HG02759 (cell line): ENCODE data around the gene INPP5A.

Source experiments
- ATAC-seq: cut with Tn5 transposase; IDR thresholded peaks from one replicate; pipeline ENCODE4 v1.9.1; 2021; ENCODE audit warnings: mild to moderate bottlenecking, moderate library complexity; ENCODE audit not compliant: unreplicated experiment

Gene INPP5A

DNA sequence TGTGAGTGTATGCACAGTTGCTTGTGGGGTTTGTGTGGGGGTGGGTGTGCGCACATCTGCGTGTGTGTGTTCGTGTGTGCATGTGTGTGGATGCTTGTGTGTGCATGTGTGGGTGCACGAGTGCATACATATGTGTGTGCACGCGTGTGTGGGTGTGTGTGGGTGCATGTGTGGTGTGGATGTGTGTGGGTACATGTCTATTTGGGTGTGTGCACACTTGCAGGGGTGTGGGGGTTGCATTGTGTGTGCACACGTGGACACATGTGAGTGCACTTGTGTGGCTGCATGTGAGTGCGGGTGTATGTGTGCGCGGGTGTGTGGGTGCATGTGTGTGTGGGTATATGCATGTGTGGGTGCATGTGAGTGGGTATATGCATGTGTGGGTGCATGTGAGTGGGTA lies 174.7 kb downstream of the INPP5A start:
- ATAC-seq = no peak

DNA sequence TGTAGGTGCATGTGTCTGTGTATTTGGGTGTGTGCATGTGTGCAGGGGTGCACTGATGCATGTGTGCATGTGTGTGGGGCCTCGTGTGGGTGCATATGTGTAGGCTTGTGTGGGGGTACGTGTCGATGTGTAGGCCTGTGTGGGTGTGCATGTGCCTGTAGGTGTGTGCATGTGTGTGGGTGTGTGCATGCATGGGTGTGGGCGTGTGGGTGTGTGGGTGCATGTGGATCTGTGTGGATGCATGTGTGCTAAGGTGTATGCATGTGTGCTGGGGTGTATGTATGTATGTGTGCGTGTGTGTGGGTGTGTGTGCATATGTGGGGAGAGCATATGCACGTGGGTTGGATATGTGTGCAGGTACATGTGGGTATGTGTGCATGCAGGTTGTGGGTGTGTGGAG lies 175.2 kb downstream of the INPP5A start:
- no peak for ATAC-seq

DNA sequence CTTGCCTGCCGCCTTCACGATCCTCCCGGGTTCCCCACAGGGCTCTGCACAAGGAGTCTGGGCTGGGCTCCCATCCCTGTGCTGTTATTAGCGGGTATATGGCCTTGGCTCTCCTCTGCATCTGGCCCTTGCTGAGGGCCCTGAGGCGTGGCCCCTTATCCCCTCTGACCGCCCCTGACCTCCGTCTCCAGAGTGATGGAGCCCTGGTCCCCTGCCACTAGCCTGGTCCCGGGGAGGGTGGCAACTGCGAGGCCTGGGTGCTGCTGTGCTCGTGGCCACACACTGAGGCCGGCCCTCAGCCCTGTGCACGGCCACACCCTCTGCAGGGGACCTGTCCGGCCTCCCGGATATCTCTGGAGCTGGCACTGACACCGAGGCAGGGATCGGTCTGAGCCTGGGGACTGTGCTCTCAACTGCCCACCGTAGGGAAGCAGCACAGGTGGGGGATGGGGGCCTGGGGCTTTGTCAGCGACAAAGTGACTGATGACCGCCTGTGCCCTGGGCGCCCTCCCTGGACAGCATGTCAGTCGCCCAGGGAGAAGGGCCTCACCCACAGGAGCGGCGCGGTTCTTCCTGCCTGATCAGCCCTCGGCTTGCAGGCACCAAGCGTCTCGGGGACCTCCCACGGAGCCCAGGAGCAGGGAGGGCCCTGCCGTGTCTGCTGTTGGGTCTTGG lies 176.0 kb downstream of the INPP5A start:
- ATAC-seq = no peak

DNA sequence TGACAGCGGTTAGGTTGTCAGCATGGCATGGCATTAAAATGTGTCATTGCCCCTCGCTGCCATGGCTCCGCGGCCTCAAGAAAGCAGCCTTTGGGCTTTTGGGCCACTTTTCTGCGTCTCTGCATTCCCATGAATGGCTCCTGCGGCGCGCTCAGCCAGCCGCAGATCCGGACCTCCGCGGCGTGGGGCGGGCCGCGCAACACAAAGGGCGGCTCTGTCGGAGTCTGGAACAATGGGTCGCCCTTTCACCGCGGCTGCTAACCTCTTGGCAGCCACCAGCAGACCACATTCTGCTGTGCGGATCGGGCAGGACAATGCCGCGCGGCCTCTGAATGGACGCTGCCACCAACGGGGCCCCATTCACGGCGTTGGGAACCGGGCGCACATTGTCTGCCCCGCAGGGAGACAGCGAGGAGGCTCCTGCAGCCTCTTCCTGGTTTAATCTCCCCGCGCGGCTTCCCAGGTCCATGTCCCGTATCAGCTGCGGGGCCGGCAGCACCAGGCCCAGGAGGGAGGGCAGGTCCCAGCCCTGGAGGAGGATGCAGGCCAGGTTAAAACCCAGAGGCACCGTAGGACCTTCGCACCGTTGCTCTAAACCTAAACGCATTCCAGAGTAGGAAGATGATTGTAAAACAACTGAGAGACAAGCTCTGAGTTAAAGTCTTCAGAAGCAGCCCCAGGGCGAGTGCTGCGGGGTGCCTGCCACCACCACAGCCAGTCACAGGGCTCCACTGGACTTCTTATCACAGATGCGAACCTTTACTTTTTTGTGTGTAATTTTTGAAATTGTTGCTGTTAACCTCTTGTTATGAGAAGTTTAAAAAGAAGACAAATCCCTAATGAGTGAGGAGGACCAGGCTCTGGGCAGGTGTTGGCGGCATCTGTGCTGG lies 176.8 kb downstream of the INPP5A start:
- ATAC-seq = no peak

DNA sequence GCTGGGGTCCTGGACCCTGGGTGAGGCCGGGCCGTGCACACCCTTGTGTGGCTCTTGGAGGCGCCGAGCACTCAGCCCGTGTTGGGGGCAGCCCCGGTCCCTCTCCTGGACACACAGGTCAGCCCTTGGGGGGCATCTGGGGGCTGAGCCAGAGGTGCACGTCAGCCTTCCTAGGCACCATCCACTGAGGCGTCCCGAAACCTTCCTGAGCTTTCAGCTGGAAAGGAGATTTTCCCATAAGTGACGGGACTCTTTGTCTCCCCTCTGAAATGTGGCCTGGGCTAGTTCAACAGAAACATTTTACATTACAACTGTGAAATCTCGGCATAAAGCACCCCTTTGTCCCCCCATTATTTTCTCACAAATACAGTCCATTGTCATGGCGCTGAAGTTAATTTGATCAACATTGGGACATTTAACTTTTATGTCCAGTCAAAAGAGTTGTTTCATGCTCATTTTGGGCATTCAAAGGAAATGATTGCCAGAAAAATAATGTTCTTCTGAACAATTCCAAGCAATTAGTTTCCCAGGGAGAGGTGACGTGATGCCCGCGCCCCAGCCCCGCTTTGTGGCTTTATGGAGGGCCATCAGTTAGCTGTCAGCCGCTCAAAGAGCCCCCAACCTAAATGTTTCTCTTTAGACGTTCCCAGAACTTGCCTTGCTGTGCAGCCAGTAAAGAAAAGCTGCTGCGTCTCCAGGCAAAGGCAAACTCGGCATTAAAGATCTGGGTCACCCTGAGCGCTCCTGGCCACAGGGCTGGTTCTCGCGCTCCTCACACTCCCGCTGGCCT lies 177.6 kb downstream of the INPP5A start:
- ATAC-seq = no peak

DNA sequence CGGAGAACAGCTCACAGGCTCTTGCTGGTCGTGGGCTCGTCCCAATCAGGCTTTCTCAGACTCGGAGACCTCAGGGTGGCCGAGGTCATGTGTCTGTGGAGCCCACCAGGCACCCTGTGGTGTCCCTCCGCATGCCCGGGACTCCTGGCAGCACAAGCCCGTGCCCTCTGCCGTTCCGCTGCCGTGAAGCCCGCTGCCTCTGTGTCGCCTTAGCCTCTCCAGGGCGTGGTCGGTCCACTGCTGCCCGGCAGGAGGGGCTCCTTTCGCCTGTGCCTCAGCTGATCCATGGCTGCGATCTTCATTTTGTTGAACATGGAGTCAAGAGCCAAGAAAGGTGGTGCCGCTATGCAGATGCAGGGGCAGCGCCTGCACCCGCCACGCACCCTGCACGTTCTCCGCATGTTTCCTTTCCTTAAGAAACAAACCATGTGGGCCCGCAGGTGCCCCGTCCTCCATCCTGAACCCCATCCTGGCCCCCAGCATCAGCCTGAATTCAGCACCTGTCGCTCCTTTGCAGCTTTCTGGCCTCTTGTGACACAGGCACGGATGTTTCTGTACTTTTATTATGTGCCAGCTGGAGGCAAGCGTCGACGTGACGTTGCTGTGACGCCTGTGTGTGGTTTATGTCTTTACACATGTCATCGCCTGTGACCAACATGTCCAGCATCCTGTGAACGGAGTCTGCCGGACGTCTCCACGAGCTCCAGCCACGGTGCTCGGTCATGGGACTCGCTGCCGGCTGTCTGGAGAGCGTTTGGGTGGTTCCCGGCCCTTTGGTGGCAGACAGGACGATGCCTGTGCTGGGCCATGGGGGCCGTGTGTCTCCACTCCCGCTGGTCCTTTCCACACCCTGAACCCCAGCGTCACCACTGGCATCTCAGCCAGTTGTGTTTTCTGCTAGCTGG lies 178.4 kb downstream of the INPP5A start:
- ATAC-seq = no peak

DNA sequence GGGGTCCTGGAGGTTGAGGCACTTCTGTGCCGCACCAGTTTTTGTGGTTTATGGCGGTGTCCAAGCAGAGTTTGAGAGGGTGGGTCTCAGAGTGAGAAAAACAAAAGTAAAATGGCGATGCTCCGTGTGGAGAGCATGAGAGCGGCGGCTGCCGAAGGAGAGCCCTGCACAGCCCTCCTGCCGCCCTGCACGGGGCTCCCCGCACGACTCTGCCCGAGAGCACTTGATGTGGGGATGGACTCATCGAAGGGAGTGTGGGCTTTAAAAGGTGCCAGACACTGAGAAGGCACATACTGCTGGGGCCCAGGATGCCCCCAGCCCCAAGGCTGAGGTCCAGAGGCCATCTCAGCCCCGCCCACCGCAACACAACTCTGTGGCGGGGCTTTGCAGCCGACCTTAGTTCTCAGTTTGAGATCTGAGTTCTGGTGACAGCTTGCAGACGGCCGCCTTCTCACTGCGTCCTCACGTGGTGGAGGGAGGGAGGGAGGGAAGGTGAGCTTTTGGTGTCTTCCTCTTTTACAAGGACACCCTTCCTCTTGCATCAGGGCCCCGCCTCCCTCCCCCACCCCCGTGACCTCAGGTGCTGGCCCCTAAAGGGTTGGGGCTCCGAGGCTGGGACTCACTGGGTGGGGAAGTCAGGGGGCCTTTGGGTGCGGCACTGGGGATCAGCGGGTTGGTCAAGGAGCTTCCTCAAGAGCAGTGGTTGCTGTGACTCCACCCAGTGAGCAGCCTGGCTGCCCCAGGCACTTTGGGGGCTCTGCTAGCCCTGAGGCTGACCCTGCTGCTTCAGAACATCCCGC lies 179.3 kb downstream of the INPP5A start:
- no peak for ATAC-seq

DNA sequence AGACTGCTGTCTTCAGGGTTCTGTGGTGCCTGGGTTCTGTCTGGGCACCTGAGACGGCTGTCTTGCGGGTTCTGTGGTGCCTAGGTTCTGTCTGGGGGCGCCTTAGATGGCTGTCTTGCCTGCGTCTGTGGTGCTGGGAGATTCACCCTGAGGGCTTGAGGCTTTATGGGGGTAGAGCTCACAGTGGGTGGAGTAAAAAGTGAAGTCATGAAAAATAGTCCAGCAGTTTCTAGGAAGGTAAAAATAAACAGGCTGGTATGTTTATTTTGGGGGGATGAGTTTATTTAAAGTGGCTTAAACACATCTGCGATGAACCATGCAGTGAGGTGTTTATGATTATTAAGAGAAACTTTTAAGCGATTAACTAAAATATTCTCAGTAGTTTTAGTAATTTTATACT lies 184.1 kb downstream of the INPP5A start:
- no peak for ATAC-seq

DNA sequence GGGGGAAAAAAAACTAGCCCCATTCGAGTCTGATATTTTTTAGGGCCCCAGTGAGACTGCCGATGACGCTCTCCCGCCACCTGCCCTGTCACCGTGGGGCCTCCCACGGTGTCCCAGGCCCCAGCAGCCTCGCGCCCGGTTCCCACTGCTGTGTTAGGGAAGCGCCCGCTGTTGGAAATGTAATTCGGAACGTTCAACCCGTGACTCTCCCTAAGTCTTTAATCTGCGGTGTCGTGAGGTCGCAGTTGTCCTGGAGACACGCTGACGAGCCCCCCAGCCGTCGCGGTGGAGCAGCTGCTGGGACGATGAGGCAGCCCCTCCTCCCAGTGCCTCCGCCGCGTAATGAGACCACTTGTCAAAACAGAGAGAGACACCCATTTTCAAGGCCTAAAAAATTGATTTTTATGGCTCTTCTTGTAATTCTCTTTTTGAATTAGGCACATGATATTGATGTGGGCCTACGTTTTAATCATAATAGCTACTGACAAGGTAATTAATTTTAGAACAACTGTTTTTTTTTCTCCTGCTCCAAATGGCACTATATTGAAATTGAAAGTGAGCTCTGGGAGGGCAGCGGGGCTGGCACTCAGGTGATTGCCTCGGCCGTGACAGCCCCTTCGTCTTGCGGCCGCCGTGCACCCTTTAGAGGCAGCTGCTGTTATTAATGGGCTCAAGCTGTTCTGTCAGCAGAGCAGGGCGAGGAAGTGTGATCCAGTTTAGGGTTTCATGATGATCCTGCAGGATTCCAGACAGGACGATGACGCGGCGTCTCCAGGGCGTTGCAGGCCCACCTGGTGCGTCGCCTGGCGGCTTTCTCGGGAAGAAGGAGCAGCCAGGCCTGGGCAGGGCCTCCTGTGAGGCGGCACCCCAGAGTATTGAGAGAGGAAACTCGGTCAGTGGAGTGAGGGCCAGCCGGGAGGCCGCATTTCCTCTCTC lies 185.1 kb downstream of the INPP5A start:
- ATAC-seq = no peak

DNA sequence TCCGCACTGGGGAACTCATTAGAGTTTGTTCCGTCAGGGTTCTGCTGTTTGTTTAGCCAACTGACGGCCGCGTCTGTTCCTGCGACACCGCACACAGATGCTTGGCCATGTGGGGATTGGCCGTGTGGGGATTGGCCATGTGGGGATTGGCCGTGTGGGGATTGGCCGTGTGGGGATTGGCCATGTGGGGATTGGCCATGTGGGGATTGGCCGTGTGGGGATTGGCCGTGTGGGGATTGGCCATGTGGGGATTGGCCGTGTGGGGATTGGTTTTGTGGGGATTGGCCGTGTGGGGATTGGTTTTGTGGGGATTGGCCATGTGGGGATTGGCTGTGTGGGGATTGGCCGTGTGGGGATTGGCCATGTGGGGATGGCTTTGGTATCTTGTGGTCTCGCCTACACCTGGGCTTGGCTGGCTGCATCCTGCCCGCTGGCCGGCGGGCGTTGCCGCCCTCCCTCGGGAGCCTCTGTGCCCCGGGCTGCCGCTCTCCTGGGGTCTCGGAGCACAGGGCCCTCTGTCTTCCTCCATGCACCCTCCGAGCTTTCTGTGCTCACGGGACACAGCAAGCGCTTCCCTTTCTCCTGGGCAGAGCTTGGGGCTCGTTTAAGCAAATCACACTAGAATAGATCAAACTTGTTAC lies 185.9 kb downstream of the INPP5A start:
- no peak for ATAC-seq

DNA sequence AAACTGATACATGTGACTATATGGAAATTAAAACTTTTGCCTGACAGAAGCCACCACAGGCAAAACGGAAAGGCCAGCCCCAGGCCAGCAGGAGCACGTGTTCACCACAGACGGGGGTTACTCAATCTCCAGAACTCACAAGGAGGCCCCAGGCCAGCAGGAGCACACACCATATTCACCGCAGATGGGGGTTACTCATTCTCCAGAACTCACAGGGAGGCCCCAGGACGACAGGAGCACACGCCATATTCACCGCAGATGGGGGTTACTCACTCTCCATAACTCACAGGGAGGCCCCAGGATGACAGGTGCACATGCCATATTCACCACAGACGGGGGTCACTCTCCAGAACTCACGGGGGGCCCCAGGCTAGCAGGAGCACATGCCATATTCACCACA lies 186.9 kb downstream of the INPP5A start:
- ATAC-seq = no peak

DNA sequence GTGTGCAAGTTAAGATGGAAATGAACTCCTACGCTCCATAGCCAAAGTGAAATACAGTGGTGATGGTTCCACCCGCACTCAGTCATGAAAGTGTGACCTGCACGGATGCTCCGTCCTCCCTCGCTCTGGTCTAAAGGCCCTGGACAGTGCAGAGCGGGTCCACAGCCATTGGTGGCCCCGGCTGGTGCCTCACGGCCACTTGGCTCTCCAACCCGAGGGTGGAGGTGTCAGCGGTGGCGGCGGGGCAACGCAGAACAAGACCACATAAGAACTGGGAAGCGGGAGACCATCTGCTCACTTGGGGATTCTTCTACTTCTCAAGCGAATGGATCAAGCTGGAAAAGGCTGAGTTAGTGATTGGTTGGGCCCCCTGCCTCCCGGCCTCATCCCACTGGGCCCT lies 187.6 kb downstream of the INPP5A start:
- no peak for ATAC-seq

DNA sequence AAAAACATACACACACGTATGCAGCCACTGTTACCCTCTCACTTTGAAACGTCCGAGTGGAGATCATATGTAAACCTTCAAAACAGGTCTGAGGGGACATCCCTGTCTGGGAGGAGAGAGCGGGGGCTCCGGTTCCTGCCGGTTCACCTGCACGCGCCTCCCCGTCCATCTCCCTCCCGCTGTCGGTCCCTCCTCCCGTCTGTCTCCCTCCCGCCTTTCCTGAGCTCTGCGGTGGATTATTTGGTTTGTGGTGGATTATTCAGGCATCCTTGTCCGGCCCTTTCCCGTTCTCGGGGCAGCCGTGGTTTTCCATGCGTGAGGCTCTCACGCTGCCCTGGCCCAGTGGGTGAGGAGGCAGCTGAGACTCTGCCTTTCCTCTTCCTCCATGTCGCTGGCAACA lies 188.6 kb downstream of the INPP5A start:
- ATAC-seq = no peak

DNA sequence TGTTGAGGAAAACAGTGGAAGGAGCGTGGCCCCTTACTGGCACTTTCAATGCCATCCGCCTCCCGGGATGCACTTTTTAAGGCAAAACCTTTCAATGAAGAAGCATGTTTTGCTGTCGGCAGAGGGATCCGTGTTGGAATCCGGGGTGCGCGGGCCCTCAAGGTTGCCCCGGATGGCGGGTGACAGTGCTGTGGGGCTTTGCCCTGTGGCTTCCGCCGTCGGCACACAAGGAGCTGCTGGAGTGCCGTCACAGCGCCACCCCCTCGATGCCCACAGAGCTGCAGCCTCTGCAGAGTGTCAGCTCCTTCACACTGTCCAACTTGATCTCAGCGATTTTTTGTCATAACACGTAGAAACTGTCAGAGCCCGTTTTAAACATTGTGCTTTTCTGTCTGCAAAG lies 189.4 kb downstream of the INPP5A start:
- no peak for ATAC-seq

DNA sequence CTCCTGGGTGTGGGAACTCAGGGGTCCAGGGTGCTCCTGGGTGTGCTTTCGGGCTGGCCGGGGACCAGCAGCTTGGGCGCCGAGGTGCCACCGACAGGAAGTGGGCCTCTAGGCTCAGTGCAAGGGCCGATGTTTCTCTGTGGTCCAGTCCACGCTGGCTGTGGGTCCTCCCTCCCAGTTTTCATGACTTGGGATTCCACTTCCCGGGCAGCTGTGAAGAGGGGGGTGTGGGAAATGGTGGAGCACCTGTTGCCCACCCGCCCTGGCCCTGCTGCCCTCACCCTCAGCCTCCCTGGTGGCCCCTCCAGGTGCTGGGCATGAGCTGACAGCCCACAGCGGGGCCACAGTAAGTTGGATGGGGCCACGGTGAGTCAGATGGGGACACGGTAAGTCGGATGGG lies 189.8 kb downstream of the INPP5A start:
- ATAC-seq = no peak

DNA sequence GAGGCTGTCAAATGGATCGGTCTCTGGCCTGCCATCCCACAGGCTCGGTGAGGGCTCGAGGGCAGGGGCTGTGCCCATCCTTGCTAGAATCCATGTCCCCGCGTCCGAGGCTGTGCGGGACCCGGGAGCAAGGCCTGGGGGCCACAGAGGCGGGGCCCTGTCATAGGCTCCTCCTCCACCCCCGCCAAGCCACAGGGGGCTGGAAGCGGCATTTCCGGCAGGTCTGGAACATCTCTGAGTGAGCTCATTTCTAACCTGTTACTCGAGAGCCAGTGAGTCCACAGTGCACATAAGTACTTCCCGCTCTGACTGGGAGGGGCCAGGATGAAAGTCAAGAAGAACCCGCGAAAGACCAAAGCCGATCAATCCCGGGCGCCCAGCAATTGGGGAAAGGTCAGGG lies 190.7 kb downstream of the INPP5A start:
- ATAC-seq = no peak

DNA sequence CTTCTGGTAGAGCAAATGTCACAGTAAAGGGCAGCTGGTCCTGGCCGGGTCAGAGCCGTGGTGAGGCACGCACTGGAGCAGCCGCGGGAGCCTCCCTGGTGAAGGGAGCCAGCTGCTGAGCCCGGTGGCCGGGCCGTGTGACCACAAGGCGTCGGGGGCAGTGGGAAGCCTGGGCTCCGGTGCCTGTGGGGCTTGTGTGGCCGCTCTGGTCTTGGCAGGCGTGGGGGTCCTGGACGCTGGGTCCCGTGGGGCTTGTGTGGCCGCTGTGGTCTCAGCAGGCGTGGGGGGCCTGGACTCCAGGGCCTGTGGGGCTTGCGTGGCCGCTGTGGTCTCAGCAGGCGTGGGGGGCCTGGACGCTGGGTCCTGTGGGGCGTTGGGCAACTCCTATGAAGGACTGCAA lies 191.2 kb downstream of the INPP5A start:
- ATAC-seq = no peak
